Right lung (tissue), 5 donors: ENCODE data around the gene KCNMA1. TPM values are rescaled to one million over a fixed set of nuclear protein-coding genes. Genes with fewer than 3 reads are reported as not detected.
A peak's percentile ranks its signal among the peaks of the same experiment; 100 is the strongest.

Experiments used
- DNase-seq, 2 donors: peaks; one replicate each; pipeline ENCODE4 v3.0.0-alpha.2; 2013
- polyA plus RNA-seq, 5 donors: library from polyadenylated mRNA; unstranded; fragments of 120-200 nt; gene quantifications; one replicate each; pipeline versions ENCODE4 v1.2.1 to v1.2.3, GENCODE V29; 2013; ENCODE audit warnings: inconsistent platforms in 1 of 5, low replicate concordance in 1 of 5; ENCODE audit not compliant: insufficient read length in 5 of 5, insufficient read depth in 1 of 5

KCNMA1 gene
- polyA plus RNA-seq, 5 donors: 3.8 to 4.6 (median 4.2) TPM

GRCh38 chr10:76906256-76906655, 731.4 kb downstream of the KCNMA1 start:
- DNase-seq: no peak

DNA sequence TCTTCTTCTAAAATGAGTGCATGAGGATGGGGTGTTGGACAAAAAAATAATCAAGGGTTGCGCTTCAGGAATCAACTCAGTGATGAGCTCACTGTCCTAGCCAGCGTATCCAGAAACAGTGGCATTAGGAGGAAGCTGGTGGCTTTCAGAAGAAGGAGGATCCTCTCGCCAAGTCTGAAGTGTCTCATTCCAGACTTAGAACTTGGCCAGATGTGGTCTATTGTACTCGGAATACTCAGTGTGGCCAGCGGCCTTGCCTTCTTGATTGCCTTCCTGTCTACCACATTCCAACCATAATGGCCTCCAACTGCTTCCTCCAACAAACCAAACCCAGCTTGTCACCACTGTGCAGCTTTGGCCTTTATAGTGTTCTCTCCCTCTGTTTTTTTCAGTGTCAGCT, 732.4 kb downstream of the KCNMA1 start:
- no peak for DNase-seq

- DNase-seq: no peak
Measured at GRCh38 chr10:76903387-76903945, 734.1 kb downstream of the KCNMA1 start.

- no peak for DNase-seq
Measured at GRCh38 chr10:76902949-76903348, 734.7 kb downstream of the KCNMA1 start.

- no peak for DNase-seq
Measured at GRCh38 chr10:76901701-76902100, 735.9 kb downstream of the KCNMA1 start.

- no peak for DNase-seq
Measured at GRCh38 chr10:76899490-76899889, 738.1 kb downstream of the KCNMA1 start.

- DNase-seq: peak in 1 of 2 donors; percentile 6
Measured at GRCh38 chr10:76892766-76893479, 744.7 kb downstream of the KCNMA1 start.

DNA sequence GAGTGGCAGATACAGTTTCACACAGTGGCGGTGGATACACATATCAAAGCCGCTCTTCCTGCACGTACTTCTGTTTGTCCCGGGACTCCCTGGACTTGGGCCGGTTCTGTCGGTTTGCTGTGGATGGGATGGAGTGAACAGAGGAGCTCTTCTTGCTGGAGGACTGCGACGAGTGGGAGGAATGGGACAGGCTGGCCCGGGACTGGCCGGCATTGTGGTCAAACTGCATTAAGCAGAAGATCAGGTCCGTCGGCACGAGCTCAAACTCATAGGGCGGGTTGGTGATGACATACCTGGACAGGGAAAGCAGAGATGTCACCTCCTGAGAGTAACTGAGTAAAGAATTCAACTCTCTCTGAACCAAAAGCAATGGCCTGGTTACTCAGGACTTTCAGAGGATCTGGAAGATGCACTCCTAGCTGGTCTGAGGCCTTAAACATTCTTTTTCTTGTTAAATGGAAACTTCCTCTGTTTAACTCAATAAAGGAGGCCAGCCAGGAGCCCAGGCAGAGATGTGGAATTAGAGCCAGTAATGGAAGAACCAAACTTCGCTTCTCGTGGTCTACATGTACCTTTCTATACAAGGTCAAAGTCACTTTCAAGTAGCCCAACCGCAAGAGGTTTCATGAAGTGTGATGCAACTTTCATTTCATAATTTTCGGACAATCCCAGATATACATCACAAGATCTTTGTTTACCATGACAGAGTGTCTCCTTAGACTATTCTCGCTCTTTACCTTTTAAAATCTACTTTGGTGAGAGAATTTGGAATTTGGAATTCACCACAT, 750.2 kb downstream of the KCNMA1 start:
- DNase-seq: no peak

DNA sequence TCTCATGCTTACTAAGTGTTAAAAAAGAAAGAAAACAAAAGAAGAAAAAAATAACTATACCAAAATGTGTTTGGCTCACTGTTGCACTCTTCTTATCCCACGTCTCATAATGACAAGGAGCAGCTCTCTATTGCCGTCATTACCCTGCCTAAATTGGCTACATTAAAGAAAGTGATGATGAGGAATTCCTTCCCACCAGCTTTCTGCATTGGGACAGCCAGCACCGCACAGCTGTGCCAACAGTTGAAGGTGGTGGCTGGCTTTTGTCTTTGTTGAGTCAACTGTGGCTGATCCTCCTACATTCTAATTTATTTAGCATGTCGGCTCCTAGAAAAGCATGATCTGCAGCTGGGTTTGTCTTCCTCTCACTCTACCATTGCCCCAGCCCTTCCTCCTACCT, 751.8 kb downstream of the KCNMA1 start:
- DNase-seq: peak in 1 of 2 donors; percentile 11

DNA sequence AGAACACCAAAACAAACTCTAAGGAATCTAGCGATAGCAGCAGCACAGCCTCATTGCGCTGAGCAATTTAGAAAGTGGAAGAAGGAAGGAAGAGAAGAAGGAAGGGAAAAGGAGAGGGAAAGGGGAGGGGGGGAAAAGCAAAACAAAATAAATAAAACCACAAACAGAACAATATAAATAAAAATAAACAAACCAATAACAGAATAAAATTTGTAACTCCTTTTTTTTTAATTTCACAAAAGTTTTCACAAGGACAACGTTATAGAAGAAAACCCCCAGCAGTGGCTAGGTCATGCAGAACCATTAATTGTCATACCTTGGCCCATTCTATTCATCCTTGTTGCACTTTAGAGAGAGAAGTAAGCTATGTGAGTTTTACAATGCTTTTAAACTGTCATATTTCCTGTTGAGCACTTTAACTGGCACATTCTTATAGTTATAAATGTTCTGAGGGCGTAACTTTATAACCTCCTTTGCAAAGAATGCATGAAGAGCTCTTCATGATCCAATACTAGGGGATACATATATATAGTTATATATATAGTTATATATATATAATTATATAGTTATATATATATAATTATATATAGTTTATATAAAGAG, 752.8 kb downstream of the KCNMA1 start:
- no peak for DNase-seq

- DNase-seq: no peak
Measured at GRCh38 chr10:76883596-76883995, 754.0 kb downstream of the KCNMA1 start.

- DNase-seq: no peak
Measured at GRCh38 chr10:76882796-76883195, 754.8 kb downstream of the KCNMA1 start.

GRCh38 chr10:76882245-76882644, 755.4 kb downstream of the KCNMA1 start:
- no peak for DNase-seq

GRCh38 chr10:76881477-76882220, 756.0 kb downstream of the KCNMA1 start:
- no peak for DNase-seq

DNA sequence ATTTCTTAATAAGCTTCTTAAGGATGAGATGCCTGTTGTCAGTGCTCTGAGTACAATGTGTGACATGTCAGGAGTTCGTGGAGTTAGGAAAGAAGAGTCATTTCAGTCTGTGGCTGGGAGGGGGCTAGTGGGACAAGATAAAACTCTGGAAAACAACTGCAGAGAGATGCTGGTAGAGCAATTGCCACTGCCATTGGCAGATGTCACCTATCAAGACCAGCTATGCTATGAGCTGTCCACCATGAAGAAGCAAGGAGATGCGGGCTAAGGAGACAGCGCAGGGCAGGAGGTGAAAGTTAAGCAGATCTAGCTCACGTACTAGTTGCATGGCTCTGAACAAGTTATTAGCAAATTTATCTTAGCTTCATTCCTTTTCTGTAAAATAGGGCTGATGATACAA, 756.7 kb downstream of the KCNMA1 start:
- no peak for DNase-seq

DNA sequence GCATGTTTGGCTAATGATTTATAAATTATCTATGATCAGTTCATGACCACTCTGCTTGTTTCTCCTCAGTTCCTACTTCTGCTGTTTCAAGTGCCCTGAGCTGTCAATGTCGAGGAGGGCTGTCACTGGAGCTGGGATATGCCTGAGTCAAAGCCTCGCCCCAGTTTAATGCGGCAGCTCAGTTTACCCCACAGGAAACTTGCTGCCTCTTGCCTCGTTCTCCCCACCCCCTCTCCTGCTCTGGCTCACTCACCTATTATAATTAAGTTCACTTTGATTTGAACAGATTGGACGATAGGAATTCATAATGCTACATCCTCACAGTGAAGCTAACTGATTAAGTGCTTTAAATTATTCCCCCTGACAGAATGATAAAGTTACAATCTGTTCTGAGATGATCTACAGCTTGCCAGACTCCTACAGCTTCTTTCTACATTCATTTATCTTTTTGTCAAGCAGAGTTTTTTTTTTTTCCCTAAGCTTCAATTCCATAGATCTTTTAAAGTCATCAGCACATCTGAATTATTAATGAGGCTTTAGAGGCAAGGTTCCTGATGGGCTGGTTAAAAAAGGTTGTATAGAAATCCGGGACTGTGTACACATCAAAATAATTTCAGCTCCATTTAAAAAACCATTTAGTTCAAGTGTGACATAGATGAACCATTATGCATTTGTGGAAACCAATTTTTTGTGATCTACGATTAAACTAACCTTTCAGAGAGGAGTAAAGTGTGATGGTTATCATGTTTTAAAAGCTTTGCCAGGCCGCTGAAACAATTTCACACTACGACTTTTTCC, 758.3 kb downstream of the KCNMA1 start:
- no peak for DNase-seq

- DNase-seq: no peak
Measured at GRCh38 chr10:76878514-76878913, 759.1 kb downstream of the KCNMA1 start.

- no peak for DNase-seq
Measured at GRCh38 chr10:76874896-76875295, 762.7 kb downstream of the KCNMA1 start.

GRCh38 chr10:76874176-76874575, 763.4 kb downstream of the KCNMA1 start:
- DNase-seq: no peak

DNA sequence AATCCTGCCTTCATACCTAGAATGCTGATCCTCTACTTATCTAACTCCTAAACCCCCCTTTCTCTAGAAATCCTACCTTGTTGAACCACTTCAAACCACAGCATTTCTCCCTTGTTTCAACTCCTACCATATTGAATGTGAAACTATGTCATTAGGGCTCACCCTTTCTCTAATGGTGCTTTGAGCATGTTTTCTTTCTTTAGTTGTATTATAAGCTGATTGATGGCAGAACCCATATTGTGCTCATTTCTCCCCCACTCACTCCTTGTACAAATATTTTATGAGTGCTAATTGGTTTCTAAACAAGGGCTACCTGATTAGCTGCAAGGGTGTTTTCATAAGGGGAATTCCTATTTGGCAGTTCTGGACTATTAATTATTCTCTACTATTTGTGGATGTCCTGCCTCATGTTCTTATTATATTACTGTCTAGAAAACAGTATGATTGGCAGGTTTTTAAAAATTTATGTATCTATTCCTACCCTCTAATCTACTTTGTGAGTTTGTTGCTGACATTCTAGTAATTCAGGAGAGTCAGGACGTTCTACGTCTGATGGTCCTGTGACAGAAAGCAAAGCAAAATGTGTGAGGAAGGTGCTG, 765.8 kb downstream of the KCNMA1 start:
- DNase-seq: no peak

- DNase-seq: no peak
Measured at GRCh38 chr10:76869931-76870330, 767.7 kb downstream of the KCNMA1 start.
